ENCODE measurements around the gene CA5A. TPM values are rescaled to one million over a fixed set of nuclear protein-coding genes. Genes with fewer than 3 reads are reported as not detected.
A peak's percentile ranks its signal among the peaks of the same experiment; 100 is the strongest.

Gene CA5A
- total RNA-seq, 2 donors from 2014 or later, result not detected

DNA sequence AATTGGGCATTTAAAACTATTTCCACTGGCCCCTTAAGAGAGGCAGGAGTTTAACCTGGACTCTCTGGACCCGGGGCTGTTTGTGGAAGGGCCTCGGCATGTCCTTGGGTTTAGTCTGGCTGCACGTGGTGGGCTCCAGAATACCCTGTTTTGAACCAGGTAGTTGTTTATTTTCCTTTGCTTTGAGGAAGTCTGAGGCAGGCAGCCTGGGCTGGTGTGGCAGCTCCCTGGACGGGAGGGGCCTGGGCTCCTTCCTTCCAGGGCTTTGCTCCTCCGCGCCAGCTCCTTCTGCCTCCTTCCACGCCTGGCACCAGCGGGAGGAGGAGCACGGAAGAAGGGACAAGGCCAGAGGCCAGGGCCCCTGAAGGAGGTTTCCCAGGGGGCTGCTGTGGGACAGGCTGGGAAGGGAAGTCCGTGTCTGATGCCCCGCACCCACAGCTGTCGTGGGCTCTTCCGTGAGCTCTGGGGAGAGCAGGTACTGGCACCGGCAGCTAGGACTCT is 30.4 kb upstream of the CA5A start:
- Histone ChIP-seq H3K9ac (ENCODE audit: low read depth in 2 of 2, low read length in 2 of 2) (peak overlapping the region; percentile 35), H3K36me3 (no peaks in the 10 kb centered on the region), H3K4me1 (peaks cover 5% of the 10 kb centered on the region), H3K4me3 (no peak overlapping the region), H3K27ac (peak overlapping the region; percentile 5), H3K27me3 (no peaks in the 10 kb centered on the region), H3K9me3 (peaks cover 2% of the 10 kb centered on the region)
- TF ChIP-seq, protein P1, sequence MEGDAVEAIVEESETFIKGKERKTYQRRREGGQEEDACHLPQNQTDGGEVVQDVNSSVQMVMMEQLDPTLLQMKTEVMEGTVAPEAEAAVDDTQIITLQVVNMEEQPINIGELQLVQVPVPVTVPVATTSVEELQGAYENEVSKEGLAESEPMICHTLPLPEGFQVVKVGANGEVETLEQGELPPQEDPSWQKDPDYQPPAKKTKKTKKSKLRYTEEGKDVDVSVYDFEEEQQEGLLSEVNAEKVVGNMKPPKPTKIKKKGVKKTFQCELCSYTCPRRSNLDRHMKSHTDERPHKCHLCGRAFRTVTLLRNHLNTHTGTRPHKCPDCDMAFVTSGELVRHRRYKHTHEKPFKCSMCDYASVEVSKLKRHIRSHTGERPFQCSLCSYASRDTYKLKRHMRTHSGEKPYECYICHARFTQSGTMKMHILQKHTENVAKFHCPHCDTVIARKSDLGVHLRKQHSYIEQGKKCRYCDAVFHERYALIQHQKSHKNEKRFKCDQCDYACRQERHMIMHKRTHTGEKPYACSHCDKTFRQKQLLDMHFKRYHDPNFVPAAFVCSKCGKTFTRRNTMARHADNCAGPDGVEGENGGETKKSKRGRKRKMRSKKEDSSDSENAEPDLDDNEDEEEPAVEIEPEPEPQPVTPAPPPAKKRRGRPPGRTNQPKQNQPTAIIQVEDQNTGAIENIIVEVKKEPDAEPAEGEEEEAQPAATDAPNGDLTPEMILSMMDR (IDR thresholded peaks at IDR 0.05), result no peak
- intact Hi-C loops (cut with DNase I), result loop anchor here (10.0 kb wide), 1 partner anchor 58 kb away; no protein-coding TSS in a partner anchor
- DNase-seq, result peak; percentile 49

DNA sequence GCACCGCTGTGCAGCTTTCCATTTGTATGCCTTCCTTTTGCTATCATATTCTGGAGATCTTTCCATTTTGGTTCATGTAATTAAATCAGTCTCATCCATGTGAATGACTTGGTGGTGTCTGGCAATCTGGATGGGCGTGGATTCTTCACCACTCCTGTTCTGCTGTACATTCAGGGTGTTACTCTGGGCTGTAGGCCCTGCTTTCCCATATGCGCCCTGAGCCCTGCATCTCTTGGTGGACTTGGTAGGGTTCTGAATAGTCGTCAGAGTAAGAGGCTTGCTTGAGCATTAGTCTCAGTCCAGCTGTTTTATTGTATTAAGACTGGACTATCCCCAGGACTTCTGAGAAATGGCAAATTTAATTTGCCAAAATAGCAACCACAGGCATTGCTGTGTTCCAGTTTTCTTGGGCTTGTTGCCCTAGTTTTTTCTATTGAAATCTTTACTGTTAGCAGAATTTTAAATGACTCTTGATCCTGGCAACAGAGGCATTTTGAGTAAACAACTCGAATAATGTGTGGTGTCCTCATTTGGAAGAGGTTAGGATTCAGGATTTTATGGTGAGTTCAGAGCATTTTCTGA is 29.8 kb upstream of the CA5A start:
- peak overlapping the region; percentile 5 for H3K27ac ChIP-seq
- DNase-seq, result no peak
- peaks cover 5% of the 10 kb centered on the region for H3K4me1 ChIP-seq
- peak overlapping the region; percentile 35 for H3K9ac ChIP-seq (ENCODE audit: low read depth in 2 of 2, low read length in 2 of 2)
- TF ChIP-seq, protein P1 (IDR thresholded peaks at IDR 0.05), result no peak
- H3K27me3 ChIP-seq, result no peaks in the 10 kb centered on the region
- H3K36me3 ChIP-seq, result no peaks in the 10 kb centered on the region
- H3K4me3 ChIP-seq, result no peak overlapping the region
- no peaks in the 10 kb centered on the region for H3K9me3 ChIP-seq
- intact Hi-C loops (cut with DNase I), result loop anchor here (10.0 kb wide), 1 partner anchor 59 kb away; no protein-coding TSS in a partner anchor

DNA sequence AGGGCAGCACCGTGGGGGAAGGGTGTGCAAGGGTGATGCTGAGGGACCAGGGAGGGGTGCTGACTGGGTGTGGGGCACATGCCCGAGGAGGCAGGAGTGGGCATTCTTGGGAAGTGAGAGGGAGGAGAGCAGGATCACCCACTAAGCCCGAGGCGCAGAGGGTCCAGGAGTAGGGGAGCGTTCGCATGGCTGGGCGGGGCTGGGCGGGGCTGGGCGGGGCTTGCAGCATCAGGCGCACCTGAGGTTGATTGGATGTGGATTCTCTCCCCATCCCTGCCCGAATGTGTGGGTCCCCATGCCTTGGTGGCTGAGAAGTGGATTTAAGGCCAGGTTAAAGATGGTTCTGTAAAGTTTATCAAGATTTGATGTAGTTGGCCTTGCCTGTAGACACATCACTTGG is 29.1 kb upstream of the CA5A start:
- Histone ChIP-seq H3K9ac (ENCODE audit: low read depth in 2 of 2, low read length in 2 of 2) (no peak overlapping the region), H3K4me3 (no peak overlapping the region), H3K27ac (no peak overlapping the region), H3K36me3 (no peaks in the 10 kb centered on the region), H3K4me1 (peaks cover 5% of the 10 kb centered on the region), H3K27me3 (no peaks in the 10 kb centered on the region), H3K9me3 (no peaks in the 10 kb centered on the region)
- intact Hi-C loops (cut with DNase I), result loop anchor here (10.0 kb wide), 1 partner anchor 59 kb away; no protein-coding TSS in a partner anchor
- DNase-seq, result no peak
- TF ChIP-seq, protein P1 (IDR thresholded peaks at IDR 0.05), result no peak

DNA sequence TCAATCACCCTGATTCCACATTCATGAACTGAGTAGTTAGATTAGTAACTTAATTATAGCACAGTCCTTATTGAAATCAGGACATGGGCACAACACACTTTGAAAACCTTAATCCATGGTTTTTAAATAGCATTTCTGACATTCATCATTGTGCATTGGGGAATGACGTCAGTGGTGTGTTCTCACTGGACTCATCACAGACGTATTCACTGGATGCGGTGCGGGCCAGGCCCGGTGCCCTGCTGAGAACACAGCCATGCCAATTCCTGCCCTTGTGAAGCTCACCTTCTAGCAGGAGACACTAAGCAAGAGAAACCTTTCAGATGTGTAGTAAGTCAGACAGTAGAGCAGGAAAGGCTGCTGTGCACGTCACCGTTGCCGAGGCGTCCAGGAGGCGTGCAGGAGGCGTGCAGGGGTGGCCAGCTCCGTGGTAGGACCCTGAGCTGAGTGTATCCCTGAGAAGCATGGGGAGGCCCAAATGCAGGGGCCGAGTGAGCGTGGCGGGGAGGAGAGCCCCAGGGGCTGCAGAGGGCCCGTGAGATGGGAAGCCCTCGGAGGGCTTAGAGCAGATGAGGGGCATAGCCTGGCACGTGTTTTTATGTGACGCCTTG is 27.8 kb upstream of the CA5A start:
- no peaks in the 10 kb centered on the region for H3K27me3 ChIP-seq
- DNase-seq, result no peak
- intact Hi-C loops (cut with DNase I), result loop anchor here (10.0 kb wide), 1 partner anchor 61 kb away; no protein-coding TSS in a partner anchor
- TF ChIP-seq, protein P1 (IDR thresholded peaks at IDR 0.05), result no peak
- peak overlapping the region in 1 of 2 donors; percentile 26 for H3K9ac ChIP-seq (ENCODE audit: low read depth in 2 of 2, low read length in 2 of 2)
- no peaks in the 10 kb centered on the region for H3K36me3 ChIP-seq
- H3K4me1 ChIP-seq, result peaks cover 5% of the 10 kb centered on the region
- H3K27ac ChIP-seq, result no peak overlapping the region
- H3K4me3 ChIP-seq, result no peak overlapping the region
- H3K9me3 ChIP-seq, result no peaks in the 10 kb centered on the region

DNA sequence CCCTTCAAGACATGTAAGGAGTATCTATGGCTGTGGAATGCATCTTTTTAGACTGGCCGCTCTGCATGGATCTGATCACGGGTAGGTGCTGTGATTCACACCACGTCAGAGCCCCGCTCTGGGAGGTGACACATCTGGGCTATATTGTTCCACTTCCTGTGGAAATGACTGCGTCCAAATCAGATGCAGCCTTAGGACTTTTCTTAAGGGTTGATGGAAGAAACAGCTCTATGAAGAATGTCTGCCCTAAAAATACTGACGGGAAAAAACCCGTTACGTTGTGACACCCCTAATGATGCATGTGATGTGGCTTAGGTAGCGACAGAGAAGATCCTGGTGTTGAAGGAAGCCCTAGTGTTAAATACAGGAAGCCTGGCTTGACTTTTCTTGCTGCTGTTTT is 27.1 kb upstream of the CA5A start:
- no peaks in the 10 kb centered on the region for H3K36me3 ChIP-seq
- H3K9ac ChIP-seq (ENCODE audit: low read depth in 2 of 2, low read length in 2 of 2), result no peak overlapping the region
- peaks cover 5% of the 10 kb centered on the region for H3K4me1 ChIP-seq
- no peaks in the 10 kb centered on the region for H3K9me3 ChIP-seq
- intact Hi-C loops (cut with DNase I), result loop anchor here (10.0 kb wide), 1 partner anchor 61 kb away; no protein-coding TSS in a partner anchor
- H3K27ac ChIP-seq, result no peak overlapping the region
- no peak overlapping the region for H3K4me3 ChIP-seq
- DNase-seq, result no peak
- TF ChIP-seq, protein P1 (IDR thresholded peaks at IDR 0.05), result no peak
- no peaks in the 10 kb centered on the region for H3K27me3 ChIP-seq
